T-helper 22 cell (primary cell): ENCODE results near the gene DYNC1H1.
A peak's percentile ranks its signal among the peaks of the same experiment; 100 is the strongest.

ENCODE experiments used
- DNase-seq: peaks from one replicate; pipeline ENCODE4 v3.0.0-alpha.2; 2020; ENCODE audit warnings: low read depth

Gene DYNC1H1

GRCh38 chr14:102037686-102038085 is 73.3 kb downstream of the DYNC1H1 start:
- no peak for DNase-seq

GRCh38 chr14:102039157-102039556 is 74.8 kb downstream of the DYNC1H1 start:
- no peak for DNase-seq

GRCh38 chr14:102040153-102040552 is 75.8 kb downstream of the DYNC1H1 start:
- no peak for DNase-seq

GRCh38 chr14:102042699-102043098 is 78.3 kb downstream of the DYNC1H1 start:
- DNase-seq = no peak

- no peak for DNase-seq
Measured at GRCh38 chr14:102043251-102044025, 79.1 kb downstream of the DYNC1H1 start.

GRCh38 chr14:102044566-102044965 is 80.2 kb downstream of the DYNC1H1 start:
- no peak for DNase-seq

GRCh38 chr14:102046337-102047278 is 82.2 kb downstream of the DYNC1H1 start:
- no peak for DNase-seq

GRCh38 chr14:102047808-102048540 is 83.6 kb downstream of the DYNC1H1 start:
- no peak for DNase-seq

- no peak for DNase-seq
Measured at GRCh38 chr14:102049258-102050025, 85.1 kb downstream of the DYNC1H1 start.

GRCh38 chr14:102050026-102050405 is 85.6 kb downstream of the DYNC1H1 start:
- DNase-seq = no peak

GRCh38 chr14:102050625-102051024 is 86.3 kb downstream of the DYNC1H1 start:
- DNase-seq = no peak

GRCh38 chr14:102052522-102052921 is 88.1 kb downstream of the DYNC1H1 start:
- no peak for DNase-seq

GRCh38 chr14:102055181-102055901 is 91.0 kb downstream of the DYNC1H1 start:
- DNase-seq = no peak

GRCh38 chr14:102056694-102057442 is 92.5 kb downstream of the DYNC1H1 start:
- no peak for DNase-seq

- no peak for DNase-seq
Measured at GRCh38 chr14:102057480-102058114, 93.2 kb downstream of the DYNC1H1 start.

GRCh38 chr14:102058146-102058545 is 93.8 kb downstream of the DYNC1H1 start:
- DNase-seq = no peak

- DNase-seq = no peak
Measured at GRCh38 chr14:102058961-102059360, 94.6 kb downstream of the DYNC1H1 start.

GRCh38 chr14:102063109-102063807 is 98.9 kb downstream of the DYNC1H1 start:
- DNase-seq = peak; percentile 43

- no peak for DNase-seq
Measured at GRCh38 chr14:102063808-102064429, 99.5 kb downstream of the DYNC1H1 start.
